ENCODE measurements around the gene ZNF621.

DNA sequence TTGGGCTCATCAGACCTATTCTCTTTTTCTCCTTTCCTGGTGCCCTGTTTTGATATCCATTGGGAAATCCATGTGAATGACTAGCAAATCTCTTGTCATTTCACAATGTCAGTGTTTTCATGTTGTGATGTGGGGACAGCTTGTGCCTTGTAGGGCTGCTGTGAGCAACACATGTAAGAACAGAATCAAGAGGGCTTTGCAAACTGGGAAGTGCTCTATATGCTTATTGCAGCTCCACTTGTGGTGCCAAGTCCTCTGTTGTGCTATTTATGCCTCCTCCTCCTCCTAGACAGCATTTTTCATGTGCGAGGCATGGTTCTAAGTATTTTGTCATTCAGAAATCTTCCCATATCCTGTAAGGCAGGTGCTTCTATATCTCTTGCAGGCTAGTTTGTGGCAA lies 56.4 kb downstream of the ZNF621 start:
- TF ChIP-seq, protein P1, sequence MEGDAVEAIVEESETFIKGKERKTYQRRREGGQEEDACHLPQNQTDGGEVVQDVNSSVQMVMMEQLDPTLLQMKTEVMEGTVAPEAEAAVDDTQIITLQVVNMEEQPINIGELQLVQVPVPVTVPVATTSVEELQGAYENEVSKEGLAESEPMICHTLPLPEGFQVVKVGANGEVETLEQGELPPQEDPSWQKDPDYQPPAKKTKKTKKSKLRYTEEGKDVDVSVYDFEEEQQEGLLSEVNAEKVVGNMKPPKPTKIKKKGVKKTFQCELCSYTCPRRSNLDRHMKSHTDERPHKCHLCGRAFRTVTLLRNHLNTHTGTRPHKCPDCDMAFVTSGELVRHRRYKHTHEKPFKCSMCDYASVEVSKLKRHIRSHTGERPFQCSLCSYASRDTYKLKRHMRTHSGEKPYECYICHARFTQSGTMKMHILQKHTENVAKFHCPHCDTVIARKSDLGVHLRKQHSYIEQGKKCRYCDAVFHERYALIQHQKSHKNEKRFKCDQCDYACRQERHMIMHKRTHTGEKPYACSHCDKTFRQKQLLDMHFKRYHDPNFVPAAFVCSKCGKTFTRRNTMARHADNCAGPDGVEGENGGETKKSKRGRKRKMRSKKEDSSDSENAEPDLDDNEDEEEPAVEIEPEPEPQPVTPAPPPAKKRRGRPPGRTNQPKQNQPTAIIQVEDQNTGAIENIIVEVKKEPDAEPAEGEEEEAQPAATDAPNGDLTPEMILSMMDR (IDR thresholded peaks at IDR 0.05) = no peak
- TF ChIP-seq POLR2AphosphoS5 (IDR thresholded peaks at IDR 0.05; ENCODE audit: insufficient read depth in 1 of 2, low read depth in 1 of 2) = no peak
